CD4-positive, alpha-beta memory T cell (primary cell): ENCODE data around the gene THPO. TPM values are rescaled to one million over a fixed set of nuclear protein-coding genes. Genes with fewer than 3 reads are reported as not detected.

ENCODE experiments used
- CTCF ChIA-PET: fragments of 350-600 bp; sonication (Branson Sonifier 250); formaldehyde crosslinking; loops from one replicate; lab custom pipeline; 2021; ENCODE audit warnings: inconsistent platforms; ENCODE audit not compliant: partially characterized antibody; lab: Charles Lee
- POLR2A ChIA-PET: fragments of 350-600 bp; sonication (Branson Sonifier 250); formaldehyde crosslinking; loops from one replicate; lab custom pipeline; 2021; ENCODE audit not compliant: partially characterized antibody; lab: Charles Lee
- DNase-seq, 5 donors: peaks; one replicate each; pipeline versions ENCODE4 v3.0.0 to v3.0.0-alpha.2; 2020 to 2022; ENCODE audit warnings: mixed read lengths in 1 of 5
- H3K27ac ChIP-seq: one replicate; pipeline ENCODE4 v1.7.0; 2013; ENCODE audit warnings: low read depth, low read length
- H3K27me3 ChIP-seq: 2 replicates; pipeline ENCODE4 v1.7.0; 2013; ENCODE audit warnings: mild to moderate bottlenecking, low read length, moderate library complexity; ENCODE audit not compliant: insufficient read depth
- H3K36me3 ChIP-seq: 2 replicates; pipeline ENCODE4 v1.7.0; 2013; ENCODE audit warnings: mild to moderate bottlenecking, low read length, moderate library complexity; ENCODE audit not compliant: insufficient read depth
- H3K4me1 ChIP-seq: 2 replicates; pipeline ENCODE4 v1.7.0; 2013; ENCODE audit warnings: mild to moderate bottlenecking, low read length, moderate library complexity; ENCODE audit not compliant: insufficient read depth
- H3K4me3 ChIP-seq, 2 donors: one replicate each; pipeline ENCODE4 v1.7.0; 2013; ENCODE audit warnings: low read length in 2 of 2, mild to moderate bottlenecking in 1 of 2
- H3K9me3 ChIP-seq, 2 donors: one replicate each; pipeline ENCODE4 v1.7.0; 2013; ENCODE audit warnings: low read length in 2 of 2, control low read depth in 1 of 2; ENCODE audit not compliant: control insufficient read depth in 1 of 2
- H3K27ac Mint-ChIP-seq, 7 donors: one replicate each; pipeline ENCODE4 v1.8.0; 2020 to 2021; ENCODE audit warnings: mixed read lengths in 7 of 7, mild to moderate bottlenecking in 6 of 7, inconsistent platforms in 3 of 7, moderate library complexity in 3 of 7
- H3K27me3 Mint-ChIP-seq, 2 donors: one replicate each; pipeline ENCODE4 v1.8.0; 2020 to 2021; ENCODE audit warnings: mixed read lengths in 2 of 2
- H3K36me3 Mint-ChIP-seq, 2 donors: one replicate each; pipeline ENCODE4 v1.8.0; 2020 to 2021; ENCODE audit warnings: mixed read lengths in 2 of 2, inconsistent platforms in 1 of 2, mild to moderate bottlenecking in 1 of 2
- H3K4me1 Mint-ChIP-seq, 4 donors: one replicate each; pipeline ENCODE4 v1.8.0; 2020 to 2021; ENCODE audit warnings: mixed read lengths in 4 of 4, mild to moderate bottlenecking in 1 of 4
- H3K4me3 Mint-ChIP-seq, 8 donors: one replicate each; pipeline ENCODE4 v1.8.0; 2020 to 2021; ENCODE audit warnings: mixed read lengths in 8 of 8, mild to moderate bottlenecking in 7 of 8, moderate library complexity in 6 of 8, inconsistent platforms in 3 of 8
- H3K9me3 Mint-ChIP-seq, 8 donors: one replicate each; pipeline ENCODE4 v1.8.0; 2020 to 2021; ENCODE audit warnings: mixed read lengths in 8 of 8, mild to moderate bottlenecking in 5 of 8, inconsistent platforms in 3 of 8, moderate library complexity in 1 of 8
- intact Hi-C: fragments of 100-400 bp; cut with micrococcal nuclease; formaldehyde crosslinking; loops from one replicate; pipeline ENCODE4 v1.15.1; 2023
- polyA plus RNA-seq, 2 donors: library from polyadenylated mRNA; unstranded; fragments of 300-500 nt; fragmentation: Illumina TruSeq; gene quantifications; one replicate each; pipeline ENCODE4 v1.2.3, GENCODE V29; 2021
- total RNA-seq, 2 experiments: library from RNA; stranded (reverse); gene quantifications; one replicate each; pipeline ENCODE4 v1.2.3, GENCODE V29; 2021

THPO gene
- total and polyA plus RNA-seq, 4 experiments from 2014 or later, result not detected

DNA sequence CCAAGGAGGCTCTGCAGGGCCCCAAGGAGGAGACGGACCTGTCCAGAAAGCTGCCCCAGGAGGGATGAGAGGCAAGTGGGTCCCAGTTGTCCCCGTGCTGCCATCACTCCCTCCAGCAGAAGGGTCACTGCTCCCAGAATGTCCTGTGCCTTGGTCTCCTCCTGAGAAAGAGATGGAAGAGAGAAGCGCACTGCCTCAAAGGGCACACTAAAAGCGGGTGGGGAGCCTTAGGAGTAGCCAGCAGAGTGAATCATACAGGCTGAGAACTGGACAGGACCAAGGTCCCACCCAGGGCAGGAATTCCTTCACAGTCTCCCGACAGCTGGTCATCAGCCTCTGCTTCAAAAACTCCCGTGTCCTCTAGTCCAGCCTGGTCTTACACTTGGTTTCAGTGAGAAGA lies 4.6 kb downstream of the THPO start:
- no peak for DNase-seq
- H3K36me3 ChIP-seq, result no peaks in the 10 kb centered on the region
- CTCF ChIA-PET, result interaction anchor here (0.8 to 6.4 kb wide), 7 partner anchors 8 to 169 kb away, joined by 3 to 93 read pairs (median 29); partner anchors contain the start of genes CLCN2 and POLR2H
- Mint-ChIP-seq H3K27ac (no peak overlapping the region), H3K27me3 (peaks cover 20 to 22% of the 10 kb centered on the region in 2 donors), H3K4me3 (no peak overlapping the region), H3K9me3 (peaks cover 0 to 2% (median 0%) of the 10 kb centered on the region in 8 donors), H3K4me1 (peaks cover 4 to 13% (median 4%) of the 10 kb centered on the region in 4 donors), H3K36me3 (peaks cover 5 to 18% of the 10 kb centered on the region in 2 donors)
- intact Hi-C loops, result no loop called here
- peaks cover 6% of the 10 kb centered on the region for H3K27me3 ChIP-seq
- H3K9me3 ChIP-seq, result no peaks in the 10 kb centered on the region
- POLR2A ChIA-PET, result no interaction called here
- no peak overlapping the region for H3K4me3 ChIP-seq
- H3K4me1 ChIP-seq, result no peaks in the 10 kb centered on the region
- no peak overlapping the region for H3K27ac ChIP-seq

DNA sequence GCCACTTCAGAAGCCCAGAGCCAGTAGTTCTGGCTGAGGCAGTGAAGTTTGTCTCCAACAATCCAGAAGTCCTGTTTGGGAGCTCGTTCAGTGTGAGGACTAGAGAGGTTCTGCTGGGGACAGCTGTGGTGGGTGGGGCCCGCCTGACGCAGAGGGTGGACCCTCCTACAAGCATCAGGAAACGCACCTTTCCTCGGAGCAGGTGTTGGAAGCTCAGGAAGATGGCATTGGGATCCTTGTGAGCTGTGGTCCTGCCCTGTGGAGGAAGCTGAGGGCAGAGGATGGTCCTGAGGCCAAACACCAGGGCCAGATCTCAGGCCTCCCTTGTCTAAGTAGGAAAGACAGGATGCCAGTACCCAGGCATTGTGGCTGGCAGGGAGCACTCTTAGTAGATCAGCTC lies 5.1 kb downstream of the THPO start:
- Mint-ChIP-seq H3K27ac (no peak overlapping the region), H3K4me3 (no peak overlapping the region), H3K9me3 (peaks cover 0 to 2% (median 0%) of the 10 kb centered on the region in 8 donors), H3K36me3 (peaks cover 7 to 22% of the 10 kb centered on the region in 2 donors), H3K4me1 (peaks cover 4 to 15% (median 5%) of the 10 kb centered on the region in 4 donors), H3K27me3 (peaks cover 19% of the 10 kb centered on the region in 2 donors)
- ChIA-PET POLR2A (no interaction called here), CTCF (interaction anchor here (0.5 to 6.4 kb wide), 16 partner anchors 8 to 471 kb away, joined by 3 to 93 read pairs (median 6); partner anchors contain the start of genes CLCN2 and POLR2H)
- no peak for DNase-seq
- peaks cover 3% of the 10 kb centered on the region for H3K27me3 ChIP-seq
- peaks cover 4% of the 10 kb centered on the region for H3K36me3 ChIP-seq
- no peaks in the 10 kb centered on the region for H3K4me1 ChIP-seq
- no peaks in the 10 kb centered on the region for H3K9me3 ChIP-seq
- intact Hi-C loops, result no loop called here
- no peak overlapping the region for H3K27ac ChIP-seq
- no peak overlapping the region for H3K4me3 ChIP-seq

DNA sequence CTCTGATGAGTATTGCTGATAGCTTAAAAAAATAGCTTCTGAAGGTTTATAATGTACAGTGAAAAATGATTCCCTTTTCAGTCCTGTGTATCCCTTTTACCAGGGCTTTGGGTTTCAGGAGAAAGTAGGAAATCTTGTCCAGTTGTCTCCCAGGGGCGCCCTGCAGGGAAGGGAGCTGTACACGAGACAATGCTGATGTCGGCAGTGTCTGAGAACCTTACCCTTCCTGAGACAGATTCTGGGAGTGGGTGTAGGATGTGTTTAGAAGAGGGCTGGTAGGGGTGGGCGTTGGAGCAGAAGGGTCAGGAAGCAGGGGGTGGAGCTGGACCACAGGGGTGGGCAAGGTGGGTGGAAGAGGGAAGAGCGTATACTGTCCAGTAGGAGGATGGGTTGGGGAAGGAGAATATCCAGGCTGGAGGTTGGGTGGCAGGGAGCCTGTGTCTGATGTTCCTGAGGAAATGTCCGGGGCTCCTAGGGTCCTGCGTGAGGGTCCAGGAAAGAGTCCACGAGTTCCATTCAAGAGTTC lies 5.6 kb downstream of the THPO start:
- H3K4me1 ChIP-seq, result no peaks in the 10 kb centered on the region
- Mint-ChIP-seq H3K4me1 (peaks cover 5 to 18% (median 8%) of the 10 kb centered on the region in 4 donors), H3K36me3 (peaks cover 10 to 26% of the 10 kb centered on the region in 2 donors), H3K27me3 (peaks cover 13 to 16% of the 10 kb centered on the region in 2 donors), H3K9me3 (no peaks in the 10 kb centered on the region), H3K4me3 (no peak overlapping the region), H3K27ac (peak overlapping the region in 1 of 7 donors; percentile 64)
- no peaks in the 10 kb centered on the region for H3K9me3 ChIP-seq
- intact Hi-C loops, result no loop called here
- DNase-seq, result no peak
- POLR2A ChIA-PET, result interaction anchor here (1.3 kb wide), 1 partner anchor 141 kb away, joined by 3 read pairs; no protein-coding TSS in a partner anchor
- CTCF ChIA-PET, result interaction anchor here (0.5 to 6.4 kb wide), 30 partner anchors 9 to 470 kb away, joined by 3 to 93 read pairs (median 4); partner anchors contain the start of genes CLCN2 and POLR2H
- peaks cover 7% of the 10 kb centered on the region for H3K36me3 ChIP-seq
- H3K4me3 ChIP-seq, result no peak overlapping the region
- no peaks in the 10 kb centered on the region for H3K27me3 ChIP-seq
- no peak overlapping the region for H3K27ac ChIP-seq

DNA sequence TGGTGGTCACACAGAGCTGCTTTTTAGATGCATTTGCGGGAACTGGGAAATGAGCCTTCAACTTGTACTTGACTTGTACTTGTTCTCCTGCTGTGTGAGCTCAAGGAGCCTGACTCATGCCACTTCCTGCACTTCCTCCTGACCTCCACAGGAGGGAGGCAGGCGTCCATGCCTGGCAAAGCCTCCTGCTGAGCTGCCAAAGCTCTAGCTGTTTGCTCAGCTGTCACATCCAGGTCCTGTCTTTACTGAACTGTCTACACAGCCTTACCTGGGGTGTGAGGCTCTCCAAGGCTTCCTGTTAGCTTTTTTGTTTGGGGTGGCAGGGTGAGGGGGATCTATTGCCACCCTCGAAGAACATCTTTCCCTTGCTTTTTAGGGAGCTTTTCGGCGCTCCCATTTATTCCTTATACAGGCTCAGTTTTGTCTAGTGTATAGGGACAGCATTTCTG lies 6.4 kb downstream of the THPO start:
- Mint-ChIP-seq H3K36me3 (peaks cover 17 to 34% of the 10 kb centered on the region in 2 donors), H3K9me3 (no peaks in the 10 kb centered on the region), H3K4me3 (no peak overlapping the region), H3K27ac (no peak overlapping the region), H3K27me3 (peaks cover 9 to 11% of the 10 kb centered on the region in 2 donors), H3K4me1 (peaks cover 6 to 18% (median 10%) of the 10 kb centered on the region in 4 donors)
- CTCF ChIA-PET, result interaction anchor here (0.7 to 6.4 kb wide), 35 partner anchors 9 to 531 kb away, joined by 3 to 93 read pairs (median 4); partner anchors contain the start of genes CLCN2 and POLR2H
- Histone ChIP-seq H3K4me3 (no peak overlapping the region), H3K27ac (no peak overlapping the region), H3K27me3 (no peaks in the 10 kb centered on the region), H3K36me3 (peaks cover 12% of the 10 kb centered on the region), H3K4me1 (no peaks in the 10 kb centered on the region), H3K9me3 (no peaks in the 10 kb centered on the region)
- DNase-seq, result peak; percentile 47 to 62 (median 58)
- POLR2A ChIA-PET, result interaction anchor here (1.3 kb wide), 1 partner anchor 142 kb away, joined by 3 read pairs; no protein-coding TSS in a partner anchor
- intact Hi-C loops, result loop anchor here (1.0 to 2.0 kb wide), 4 partner anchors 45 to 476 kb away; no protein-coding TSS in a partner anchor

DNA sequence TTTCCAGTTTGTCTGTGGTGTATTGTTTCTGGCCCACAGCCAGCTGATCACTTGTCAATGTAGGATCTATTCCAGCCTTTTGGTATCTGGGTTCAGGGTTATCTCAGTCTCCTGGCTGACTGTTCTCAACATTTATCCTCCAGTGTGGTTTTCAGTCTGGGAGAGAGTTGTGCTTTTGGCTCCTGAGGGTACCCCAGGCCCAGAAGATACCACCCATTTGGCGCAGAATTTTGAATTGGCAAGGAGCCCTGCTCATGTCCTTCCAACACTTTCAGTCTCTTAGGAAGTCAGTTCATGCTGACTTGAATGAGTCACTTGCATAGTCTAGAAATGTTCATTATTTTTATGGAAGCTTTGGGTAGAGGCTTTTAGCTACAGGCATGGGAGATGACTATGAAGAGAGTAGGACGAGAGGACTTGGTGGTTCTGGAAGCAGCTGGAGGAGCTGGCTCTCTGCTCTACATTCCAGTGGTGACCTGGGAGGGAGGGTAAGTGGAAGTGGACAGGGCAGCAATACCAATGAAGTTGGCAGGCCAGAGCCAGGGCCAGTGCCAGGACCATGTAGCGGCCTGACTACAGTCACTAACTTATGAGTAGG lies 9.3 kb downstream of the THPO start:
- intact Hi-C loops, result no loop called here

DNA sequence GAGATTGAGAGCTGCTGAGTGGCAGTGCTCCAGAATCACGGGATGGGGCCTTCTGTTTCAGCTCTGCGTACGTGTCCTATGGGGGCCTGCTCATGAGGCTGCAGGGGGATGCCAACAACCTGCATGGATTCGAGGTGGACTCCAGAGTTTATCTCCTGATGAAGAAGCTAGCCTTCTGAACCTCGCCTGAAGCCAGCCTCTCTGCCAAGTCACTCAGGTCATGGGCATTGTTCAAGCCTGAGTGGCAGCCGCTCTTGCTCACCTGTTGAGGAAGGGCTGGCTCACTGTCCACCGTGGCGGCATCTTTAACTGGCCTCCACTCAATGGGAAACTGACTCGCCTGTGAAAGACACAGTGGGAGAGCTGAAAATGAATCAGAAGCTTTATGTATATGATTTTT lies 9.9 kb downstream of the THPO start:
- Mint-ChIP-seq H3K9me3 (peaks cover 0 to 2% (median 0%) of the 10 kb centered on the region in 8 donors), H3K27ac (peak overlapping the region in 2 of 7 donors; percentile 5 to 73), H3K4me1 (peaks cover 18 to 39% (median 28%) of the 10 kb centered on the region in 4 donors), H3K27me3 (no peaks in the 10 kb centered on the region), H3K36me3 (peaks cover 24 to 54% of the 10 kb centered on the region in 2 donors), H3K4me3 (no peak overlapping the region)
- intact Hi-C loops, result no loop called here
- Histone ChIP-seq H3K4me1 (peaks cover 12% of the 10 kb centered on the region), H3K27me3 (no peaks in the 10 kb centered on the region), H3K4me3 (no peak overlapping the region), H3K36me3 (peaks cover 16% of the 10 kb centered on the region), H3K27ac (no peak overlapping the region), H3K9me3 (no peaks in the 10 kb centered on the region)
- DNase-seq, result no peak
- POLR2A ChIA-PET, result no interaction called here
- CTCF ChIA-PET, result interaction anchor here (0.8 to 6.4 kb wide), 4 partner anchors 8 to 174 kb away, joined by 3 to 93 read pairs (median 4); no protein-coding TSS in a partner anchor

More for the DNA sequence above, 9.3 kb downstream of the THPO start:
- ChIA-PET CTCF (interaction anchor here (0.8 to 6.4 kb wide), 3 partner anchors 9 to 144 kb away, joined by 3 to 93 read pairs (median 4); no protein-coding TSS in a partner anchor), POLR2A (interaction anchor here (1.0 kb wide), 1 partner anchor 8 kb away, joined by 4 read pairs; no protein-coding TSS in a partner anchor)
- no peak for DNase-seq
- Histone ChIP-seq H3K27me3 (no peaks in the 10 kb centered on the region), H3K9me3 (no peaks in the 10 kb centered on the region), H3K4me3 (no peak overlapping the region), H3K4me1 (peaks cover 11% of the 10 kb centered on the region), H3K36me3 (peaks cover 16% of the 10 kb centered on the region), H3K27ac (no peak overlapping the region)
- H3K4me1 Mint-ChIP-seq, result peaks cover 17 to 34% (median 25%) of the 10 kb centered on the region in 4 donors
- peak overlapping the region in 1 of 8 donors; percentile 20 for H3K4me3 Mint-ChIP-seq
- H3K27me3 Mint-ChIP-seq, result no peaks in the 10 kb centered on the region
- H3K27ac Mint-ChIP-seq, result peak overlapping the region in 3 of 7 donors; percentile 16 to 25 (median 22)
- no peaks in the 10 kb centered on the region for H3K9me3 Mint-ChIP-seq
- H3K36me3 Mint-ChIP-seq, result peaks cover 24 to 49% of the 10 kb centered on the region in 2 donors
